GOT3 (cell line): ENCODE data around the gene NRGN.
"Not testable (repeated sequence)": the region's sequence is repeated elsewhere in the genome, so short reads cannot be mapped to it uniquely, and the experiment has no call there.

Source experiments
- DNase-seq: peaks from one replicate; lab custom pipeline; 2025; ENCODE audit warnings: mixed read lengths; lab: John Stamatoyannopoulos, UW

Gene NRGN

DNA sequence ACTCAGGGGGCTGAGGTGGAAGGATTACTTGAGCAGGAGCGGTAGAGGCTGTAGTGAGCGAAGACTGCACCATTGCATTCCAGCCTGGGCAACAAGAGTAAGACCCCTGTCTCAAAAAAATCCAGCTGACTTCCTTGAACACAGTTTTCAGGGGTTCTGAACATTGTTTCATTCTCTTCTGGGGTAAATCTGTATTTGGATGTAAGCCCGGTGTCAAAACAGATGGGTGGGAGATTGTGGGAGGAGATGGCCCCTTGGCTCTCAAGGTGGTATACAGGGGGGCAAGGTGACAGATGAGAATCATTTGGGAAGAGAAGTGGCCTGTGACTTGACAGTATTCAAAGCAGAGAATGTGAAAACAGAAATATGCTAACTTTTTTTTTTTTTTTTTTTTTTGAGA is 17.6 kb downstream of the NRGN start:
- no peak for DNase-seq

- DNase-seq: no peak
These were observed 18.9 kb downstream of the NRGN start for GRCh38 chr11:124758355-124759265.

GRCh38 chr11:124759266-124760204 is 19.8 kb downstream of the NRGN start:
- no peak for DNase-seq

DNA sequence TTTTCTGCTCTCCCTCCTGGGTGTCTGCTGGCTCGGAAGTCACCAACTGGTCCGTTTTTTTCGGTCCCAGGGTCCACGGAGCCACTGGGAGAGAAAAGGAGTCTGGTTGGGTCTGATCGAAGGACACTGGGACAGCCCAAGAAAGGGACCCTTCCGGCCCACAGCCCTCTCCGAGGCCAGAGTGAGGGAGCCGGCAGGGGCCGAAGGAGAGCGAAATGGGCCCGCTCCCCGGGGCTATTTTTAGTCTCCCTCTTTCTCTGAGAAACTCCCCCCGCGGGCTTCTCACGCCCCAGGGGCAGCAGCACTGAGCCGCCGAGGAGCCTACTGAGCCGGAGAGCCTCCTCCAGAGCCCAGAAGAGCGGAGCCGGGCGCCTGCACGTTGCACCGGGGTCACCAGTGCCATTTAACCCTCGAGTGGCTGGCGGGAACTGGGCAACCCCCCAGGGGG is 20.5 kb downstream of the NRGN start:
- DNase-seq: no peak

- DNase-seq: no peak
These were observed 21.1 kb downstream of the NRGN start for GRCh38 chr11:124760806-124761205.

DNA sequence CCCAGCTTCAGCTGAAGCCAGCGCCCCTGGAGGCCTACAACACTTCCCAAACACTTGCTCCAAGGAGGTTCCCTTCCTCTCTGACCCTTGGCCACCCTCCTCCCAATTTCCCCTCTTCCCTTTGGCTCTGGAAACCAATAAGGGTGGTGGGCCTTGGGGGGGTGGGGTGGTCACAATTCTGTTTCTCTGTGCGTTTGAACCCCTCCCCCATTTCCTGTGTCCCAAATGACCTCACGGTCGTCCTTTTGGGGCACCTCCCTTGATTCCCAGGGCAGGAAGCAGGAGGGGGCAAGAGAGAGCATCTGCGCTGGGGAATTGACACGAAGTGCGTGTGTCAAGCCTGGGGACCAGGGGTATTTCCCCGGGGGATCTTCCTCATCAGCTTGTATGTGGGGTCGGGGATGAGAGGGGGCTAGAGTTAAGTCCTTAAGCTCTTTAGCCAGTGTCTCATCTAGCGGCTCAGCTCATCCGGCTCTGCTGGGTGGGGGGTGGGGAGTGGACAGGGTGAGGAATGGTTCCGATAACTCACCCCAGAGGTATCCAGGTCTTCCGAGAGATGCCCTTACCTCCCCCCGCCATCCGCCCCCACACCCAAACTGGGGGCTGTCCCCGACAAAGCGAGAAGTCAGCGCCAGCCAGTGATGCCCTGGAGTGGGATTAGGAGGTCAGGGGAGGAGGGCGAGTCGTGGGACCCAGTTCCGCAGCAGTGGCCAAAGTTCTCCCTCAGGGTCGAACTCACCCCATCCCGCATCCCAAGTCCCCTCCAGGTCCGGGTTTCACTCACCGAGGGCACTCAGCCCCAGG is 21.8 kb downstream of the NRGN start:
- no peak for DNase-seq

- no peak for DNase-seq
These were observed 22.4 kb downstream of the NRGN start, which contains the start of gene ESAM for GRCh38 chr11:124762105-124762623. Gene ESAM, minus strand, starts transcription at chr11:124762290. Its CDS starts 136 bp downstream, at chr11:124762154.

DNA sequence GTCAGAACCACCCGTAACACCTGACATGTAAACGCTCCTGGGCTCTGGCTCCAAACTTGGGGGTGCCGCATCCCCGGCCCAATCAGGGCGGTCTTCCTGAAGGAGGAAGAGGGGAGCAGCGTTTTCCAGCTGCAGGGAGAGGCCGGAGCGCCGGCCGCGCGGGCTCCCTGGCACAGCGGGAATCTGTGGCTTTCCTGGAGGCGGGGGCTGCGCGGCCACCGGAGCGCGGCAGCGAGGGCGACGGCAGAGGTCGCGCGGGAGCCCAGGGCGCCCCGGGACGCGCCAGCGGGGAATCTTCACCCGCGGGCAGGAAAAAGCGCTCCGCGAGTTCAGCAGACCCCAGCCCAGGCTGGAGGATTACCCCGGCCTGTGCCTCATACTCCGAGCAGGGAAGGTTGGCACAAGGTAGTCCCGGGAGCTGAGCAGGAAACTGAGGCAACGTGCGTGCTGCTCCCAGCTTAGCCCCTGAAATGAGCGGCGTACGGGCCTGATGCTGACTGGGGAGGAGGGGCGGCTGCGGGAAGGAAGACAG is 22.9 kb downstream of the NRGN start:
- DNase-seq: no peak

DNA sequence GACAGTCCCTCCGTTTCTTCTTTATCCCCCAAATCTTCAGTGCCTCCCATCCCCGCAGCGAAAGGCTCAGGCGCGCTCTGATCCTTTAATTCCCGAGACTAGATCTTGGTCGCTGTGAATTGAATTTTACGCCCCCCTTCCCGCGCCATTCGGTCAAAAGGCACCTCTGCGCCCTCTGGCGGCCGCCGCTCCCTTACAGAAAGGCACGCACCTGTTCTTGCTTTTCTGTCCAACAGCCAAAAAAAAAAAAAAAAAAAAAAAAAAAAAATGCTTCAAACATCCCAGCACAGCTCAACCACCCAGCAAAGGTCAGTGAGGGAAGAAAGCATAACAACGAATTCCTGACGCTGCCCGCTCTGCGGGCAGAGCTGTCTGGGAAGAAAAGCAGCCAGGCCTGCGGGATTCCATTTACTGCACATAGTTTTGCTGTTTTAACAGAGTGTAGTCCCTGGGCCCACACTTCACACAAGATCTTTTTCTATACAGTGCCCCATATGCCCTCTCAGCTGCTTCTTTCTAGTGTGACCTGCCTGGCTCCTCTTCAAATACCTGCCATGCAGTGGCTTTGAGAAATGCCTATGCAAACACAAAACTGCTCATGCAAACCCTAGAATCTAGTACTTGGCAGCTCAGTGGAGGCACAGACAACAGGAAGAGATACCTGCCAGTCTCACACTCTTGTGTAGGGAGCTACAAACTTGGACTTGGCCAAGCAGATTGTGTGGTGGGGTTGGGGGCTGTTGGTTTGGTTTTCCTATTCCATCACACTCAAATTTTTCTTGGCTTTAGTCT is 23.6 kb downstream of the NRGN start:
- no peak for DNase-seq

- DNase-seq: no peak
These were observed 26.4 kb downstream of the NRGN start for GRCh38 chr11:124766156-124766555.

DNA sequence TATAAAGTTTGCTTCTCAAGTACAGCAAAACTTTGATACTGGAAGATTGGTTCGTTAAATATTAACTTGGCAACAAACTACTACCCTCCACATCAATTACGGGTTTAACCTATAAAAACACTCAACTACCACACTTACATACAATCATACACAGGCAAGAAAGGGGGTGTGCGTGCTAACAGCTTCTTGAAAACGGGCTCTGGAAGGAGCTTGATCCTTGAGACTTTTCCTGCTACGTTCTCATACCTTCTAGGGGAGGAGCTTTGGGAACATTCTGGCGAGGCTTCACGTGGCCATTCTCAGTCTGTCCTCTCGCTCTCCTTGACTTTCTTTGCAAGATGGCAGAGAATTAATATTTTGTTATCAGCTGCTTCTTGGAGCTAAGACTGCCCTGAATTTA is 29.2 kb downstream of the NRGN start:
- DNase-seq: no peak

GRCh38 chr11:124769806-124770774 is 30.3 kb downstream of the NRGN start:
- no peak for DNase-seq

DNA sequence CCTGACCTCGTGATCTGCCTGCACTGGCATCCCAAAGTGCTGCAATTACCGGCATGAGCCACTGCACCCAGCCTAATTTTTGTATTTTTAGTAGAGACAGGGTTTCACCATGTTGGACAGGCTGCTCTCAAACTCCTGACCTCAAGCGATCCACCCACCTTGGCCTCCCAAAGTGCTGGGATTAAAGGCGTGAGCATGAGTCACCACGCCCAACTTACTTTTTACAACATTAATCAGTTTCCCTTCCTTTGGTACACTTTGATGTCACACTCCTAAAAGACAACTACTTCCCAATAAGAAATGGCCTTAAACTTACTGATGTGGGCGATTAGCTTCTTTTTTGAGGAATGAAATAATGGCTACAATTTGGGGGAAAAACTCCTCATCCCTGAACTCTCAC is 31.2 kb downstream of the NRGN start:
- DNase-seq: not testable (repeated sequence)

DNA sequence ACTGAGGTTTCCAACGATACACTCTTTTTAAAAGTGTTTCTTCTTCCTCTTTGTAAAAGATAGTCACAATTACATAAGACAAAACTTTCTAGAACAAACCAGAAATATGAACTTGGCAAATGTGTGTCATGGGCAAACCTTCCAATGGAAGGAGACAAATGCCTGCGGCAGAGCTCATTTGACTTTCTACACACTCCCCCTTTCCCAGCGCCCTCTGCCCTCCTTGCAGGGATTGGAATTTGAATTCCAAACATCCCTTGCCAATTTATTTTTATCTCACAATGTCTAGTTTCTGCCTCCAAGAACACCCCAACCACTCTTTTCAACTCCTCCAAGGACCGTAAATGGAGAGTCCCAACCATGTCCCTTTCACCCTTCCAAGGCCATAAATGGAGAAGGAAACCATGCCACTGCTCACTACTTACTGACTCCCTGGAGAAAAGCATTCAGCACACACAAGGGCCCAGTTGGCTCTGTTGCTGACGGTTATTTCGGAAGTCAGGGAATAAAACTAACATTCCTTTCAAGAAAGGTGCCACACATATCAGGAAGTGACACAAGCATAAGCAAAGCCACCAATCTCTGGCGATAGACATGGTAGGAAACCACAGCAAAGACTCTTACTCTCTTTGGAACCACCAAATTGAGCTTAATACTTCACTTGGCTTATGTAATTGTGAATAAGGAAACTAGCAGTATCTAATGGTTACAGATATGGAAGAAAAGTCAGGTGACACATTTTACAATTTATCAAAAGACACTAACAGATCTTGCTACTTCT is 37.3 kb downstream of the NRGN start:
- DNase-seq: no peak

GRCh38 chr11:124778281-124778680 is 38.5 kb downstream of the NRGN start:
- DNase-seq: no peak

GRCh38 chr11:124779568-124779967 is 39.8 kb downstream of the NRGN start:
- DNase-seq: no peak

- DNase-seq: no peak
These were observed 43.3 kb downstream of the NRGN start for GRCh38 chr11:124783002-124783401.

DNA sequence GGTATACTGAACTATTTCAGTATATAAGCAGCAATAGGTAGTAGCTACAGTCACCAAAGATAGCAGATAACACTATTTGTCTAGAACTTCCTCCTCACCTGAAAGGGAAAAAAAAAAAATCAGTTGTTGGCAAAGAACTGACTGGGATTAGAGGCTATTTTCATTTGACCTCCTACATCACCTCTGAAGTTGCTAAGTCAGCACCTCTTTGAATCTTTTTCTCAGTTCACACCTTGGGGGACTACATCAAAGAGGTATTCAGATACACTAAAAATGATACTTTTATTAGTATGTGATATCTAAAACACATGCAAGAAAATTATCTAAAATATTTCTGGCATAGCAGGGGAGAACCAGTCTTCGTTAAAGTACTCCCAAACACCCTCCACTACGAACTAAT is 44.3 kb downstream of the NRGN start:
- DNase-seq: no peak
